GM12872 (cell line): ENCODE measurements around the gene WNT11.
A peak's percentile ranks its signal among the peaks of the same experiment; 100 is the strongest.

ENCODE experiments used
- TF ChIP-seq, protein P1 (sequence below): IDR thresholded peaks from 3 replicates; pipeline ENCODE4 v1.5.1; 2011; ENCODE audit warnings: low read depth, mild to moderate bottlenecking, low read length, moderate library complexity; ENCODE audit not compliant: insufficient read depth

Gene WNT11

DNA sequence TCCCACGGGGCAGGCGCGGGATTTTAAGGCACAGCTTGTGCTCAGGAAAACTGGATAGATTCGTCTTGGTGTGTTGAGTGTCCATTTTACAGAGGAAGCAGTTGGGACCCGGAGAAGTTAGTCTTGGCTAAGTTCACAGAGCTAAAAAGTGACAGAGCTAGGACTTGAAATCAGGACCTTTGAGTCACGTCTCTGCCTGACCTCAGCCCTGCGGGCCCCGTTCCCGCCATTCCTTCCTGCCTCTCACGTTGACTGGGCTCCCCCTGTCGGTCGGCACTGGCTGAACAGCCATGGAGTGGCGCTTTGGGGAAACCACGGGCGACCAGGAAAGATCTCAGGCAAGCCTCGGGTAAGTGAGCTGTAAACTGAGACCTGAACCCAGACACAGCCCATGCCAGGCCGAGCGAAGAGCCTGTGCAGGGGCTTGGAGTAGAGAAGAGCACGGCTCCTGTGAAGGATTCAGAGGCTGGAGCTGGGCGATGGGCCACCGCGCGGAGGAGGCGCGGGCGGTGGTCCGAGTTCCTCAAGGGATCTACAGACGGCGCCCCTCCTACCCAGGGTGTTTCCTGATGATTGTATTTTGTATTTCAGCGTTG is 54.1 kb downstream of the WNT11 start:
- TF ChIP-seq, protein P1, sequence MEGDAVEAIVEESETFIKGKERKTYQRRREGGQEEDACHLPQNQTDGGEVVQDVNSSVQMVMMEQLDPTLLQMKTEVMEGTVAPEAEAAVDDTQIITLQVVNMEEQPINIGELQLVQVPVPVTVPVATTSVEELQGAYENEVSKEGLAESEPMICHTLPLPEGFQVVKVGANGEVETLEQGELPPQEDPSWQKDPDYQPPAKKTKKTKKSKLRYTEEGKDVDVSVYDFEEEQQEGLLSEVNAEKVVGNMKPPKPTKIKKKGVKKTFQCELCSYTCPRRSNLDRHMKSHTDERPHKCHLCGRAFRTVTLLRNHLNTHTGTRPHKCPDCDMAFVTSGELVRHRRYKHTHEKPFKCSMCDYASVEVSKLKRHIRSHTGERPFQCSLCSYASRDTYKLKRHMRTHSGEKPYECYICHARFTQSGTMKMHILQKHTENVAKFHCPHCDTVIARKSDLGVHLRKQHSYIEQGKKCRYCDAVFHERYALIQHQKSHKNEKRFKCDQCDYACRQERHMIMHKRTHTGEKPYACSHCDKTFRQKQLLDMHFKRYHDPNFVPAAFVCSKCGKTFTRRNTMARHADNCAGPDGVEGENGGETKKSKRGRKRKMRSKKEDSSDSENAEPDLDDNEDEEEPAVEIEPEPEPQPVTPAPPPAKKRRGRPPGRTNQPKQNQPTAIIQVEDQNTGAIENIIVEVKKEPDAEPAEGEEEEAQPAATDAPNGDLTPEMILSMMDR: peak; percentile 99

DNA sequence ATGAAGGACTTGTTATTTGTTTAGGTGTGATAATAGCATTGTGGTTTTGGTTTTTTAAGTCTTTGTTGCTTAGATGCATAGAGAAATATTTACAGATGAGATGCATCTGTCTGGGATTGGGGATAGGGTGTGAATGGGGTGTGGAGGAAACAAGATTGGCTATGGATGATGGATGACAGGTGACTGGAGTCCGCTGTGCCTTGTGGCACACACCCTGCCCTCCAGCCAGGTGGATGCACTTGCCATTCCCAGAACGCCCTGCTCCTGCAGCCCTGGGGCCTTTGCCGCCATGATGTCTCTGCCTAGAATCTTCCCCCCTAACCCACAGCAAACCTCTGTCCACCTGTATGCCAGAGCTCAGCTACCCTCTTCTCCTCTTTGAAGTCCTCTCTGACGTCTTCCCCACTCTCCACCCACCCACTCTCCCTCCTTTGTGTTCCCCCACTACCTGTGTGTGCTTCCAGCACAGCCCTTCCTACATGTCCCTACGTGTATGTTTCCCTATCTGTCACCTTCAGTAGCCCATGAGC is 54.7 kb downstream of the WNT11 start:
- TF ChIP-seq, protein P1: no peak

DNA sequence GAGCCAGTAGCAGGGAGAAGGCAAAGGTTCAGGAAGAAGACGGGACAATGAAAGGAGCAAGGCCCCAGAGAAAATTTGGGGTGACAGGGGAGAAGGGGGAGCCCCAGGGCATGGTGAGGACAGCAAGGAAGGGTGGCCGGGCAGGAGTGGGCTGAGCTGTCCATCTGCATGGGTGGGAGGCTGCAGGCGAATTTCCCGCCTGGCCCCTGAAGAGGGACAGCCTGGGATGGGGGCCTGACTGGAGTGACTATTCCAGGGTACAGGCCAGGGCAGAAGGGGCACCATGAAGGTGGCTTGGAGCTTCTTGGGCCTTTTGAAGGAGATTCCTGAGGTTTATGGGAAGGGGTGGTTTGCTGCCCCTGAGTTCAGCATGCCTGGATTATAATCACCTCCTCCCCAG is 56.2 kb downstream of the WNT11 start:
- TF ChIP-seq, protein P1: no peak

DNA sequence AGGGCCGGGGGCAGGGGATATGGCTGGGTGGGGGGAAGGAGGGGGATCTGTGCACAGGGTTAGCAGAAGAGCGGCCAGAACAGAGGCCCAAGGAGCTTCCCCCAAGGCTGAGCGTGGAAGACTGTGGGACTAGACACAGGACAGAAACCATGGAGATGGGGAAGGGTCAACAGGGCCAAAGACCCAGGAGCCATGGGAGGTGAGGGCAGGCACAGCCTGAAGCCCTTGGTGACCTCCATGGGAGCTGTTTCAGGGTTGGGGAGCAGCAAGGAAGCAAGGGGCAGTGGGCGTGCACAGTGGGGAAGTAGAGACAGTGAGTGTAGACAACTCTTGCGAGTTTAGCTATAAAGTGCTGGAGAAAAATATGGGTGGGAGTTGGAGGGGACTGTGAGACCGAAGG is 56.6 kb downstream of the WNT11 start:
- TF ChIP-seq, protein P1: no peak

DNA sequence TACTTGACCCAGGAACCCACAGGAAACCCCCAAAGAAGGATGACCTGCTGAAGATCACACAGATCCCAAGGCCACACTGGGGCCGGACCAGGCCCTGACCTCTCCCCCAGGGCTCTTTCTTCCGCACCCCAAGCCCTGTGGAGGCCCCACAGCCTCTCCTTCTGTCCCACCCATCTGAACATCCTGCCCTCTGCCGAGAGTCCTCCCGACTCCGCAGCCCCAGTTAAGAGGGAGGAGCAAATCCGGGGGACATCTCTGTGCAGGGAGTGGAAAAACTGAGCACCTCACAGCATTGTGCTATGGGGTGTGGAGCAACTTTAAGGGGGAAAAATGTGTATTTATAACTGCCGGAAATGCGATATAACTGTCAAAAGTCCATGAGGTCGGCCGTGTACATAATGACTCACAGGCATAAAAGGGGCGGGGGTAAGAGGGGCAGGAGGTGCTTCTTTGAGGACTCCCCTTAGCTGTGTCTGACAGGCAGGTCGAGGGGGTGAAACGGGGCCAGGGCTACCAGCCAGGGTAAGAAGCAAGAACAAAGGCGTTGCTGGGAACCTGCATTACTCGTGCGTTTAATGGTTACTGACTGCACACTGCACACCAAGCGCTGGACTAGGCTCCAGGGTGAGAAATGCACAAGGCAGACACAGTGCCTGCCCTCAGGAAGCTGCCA is 57.2 kb downstream of the WNT11 start:
- TF ChIP-seq, protein P1: no peak

DNA sequence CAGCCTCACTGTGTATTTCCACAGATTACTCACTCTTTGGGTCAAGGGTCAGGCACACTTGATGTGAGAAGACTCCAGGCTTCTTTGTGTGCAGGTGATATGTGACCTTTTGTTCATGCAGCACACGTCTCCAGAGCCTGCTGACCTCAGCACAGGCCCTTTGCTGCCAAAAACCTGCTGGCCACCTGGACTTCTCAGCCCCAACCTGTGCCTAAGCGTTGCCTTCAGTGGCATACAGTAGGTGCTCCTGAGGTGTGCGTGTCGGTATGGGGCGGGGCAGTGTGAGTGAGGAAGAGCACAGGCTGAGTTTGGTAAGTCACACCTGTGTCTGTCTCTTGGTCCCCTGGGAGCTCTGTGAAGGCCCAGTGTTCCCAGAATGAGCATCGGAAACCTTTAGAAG is 58.1 kb downstream of the WNT11 start:
- TF ChIP-seq, protein P1: no peak

DNA sequence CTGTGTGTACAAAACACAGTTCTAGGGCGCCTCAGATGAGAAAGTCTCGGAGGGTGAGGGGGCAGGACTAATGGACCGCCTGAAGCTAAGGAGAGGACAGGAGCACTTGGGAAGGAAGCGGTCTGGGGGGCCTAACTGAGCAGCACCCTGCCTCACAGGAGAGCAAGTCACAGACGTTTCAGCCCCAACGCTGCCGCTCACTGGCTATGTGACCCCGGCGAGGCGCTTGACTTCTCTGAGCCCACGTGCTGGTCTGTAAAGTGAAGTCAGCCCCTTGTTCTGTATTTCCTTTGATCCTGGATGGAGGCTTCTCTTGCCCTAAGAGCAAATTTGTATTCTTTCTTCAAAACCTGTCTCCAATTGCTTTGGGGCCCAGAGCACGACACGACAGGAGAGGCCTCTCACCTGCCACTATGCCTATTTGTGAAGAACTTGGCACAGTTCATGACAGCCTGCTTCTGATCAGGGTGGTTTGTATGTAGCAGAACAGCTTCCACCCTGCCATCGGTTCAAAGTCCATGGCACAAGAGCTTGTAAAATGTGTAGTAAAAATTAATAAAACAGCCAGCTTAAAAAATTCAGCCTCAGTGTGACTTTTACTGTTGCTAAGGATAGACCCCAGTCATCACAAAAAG is 59.1 kb downstream of the WNT11 start:
- TF ChIP-seq, protein P1: no peak
